Measurements from ENCODE around the gene AP1G1. TPM values are rescaled to one million over a fixed set of nuclear protein-coding genes. Genes with fewer than 3 reads are reported as not detected.
A peak's percentile ranks its signal among the peaks of the same experiment; 100 is the strongest.

The AP1G1 gene
- total RNA-seq, 2 donors from 2014 or later: 62.7 to 68.5 TPM

GRCh38 chr16:71754108-71754507, 54.5 kb downstream of the AP1G1 start:
- Mint-ChIP-seq H3K36me3 (ENCODE audit: low read depth) (peaks cover 72% of the 10 kb centered on the region), H3K4me1 (peaks cover 12% of the 10 kb centered on the region), H3K27me3 (ENCODE audit: insufficient read depth) (no peaks in the 10 kb centered on the region), H3K27ac (no peak overlapping the region), H3K9me3 (no peaks in the 10 kb centered on the region), H3K4me3 (no peak overlapping the region)
- Histone ChIP-seq H3K27me3 (ENCODE audit: control insufficient read depth, insufficient read depth, low read length, poor library complexity, severe bottlenecking) (no peaks in the 10 kb centered on the region), H3K4me3 (ENCODE audit: low read length) (no peak overlapping the region), H3K27ac (ENCODE audit: low read depth, low read length) (no peak overlapping the region), H3K9me3 (ENCODE audit: control insufficient read depth, low read length) (no peaks in the 10 kb centered on the region), H3K9ac (ENCODE audit: extremely low read depth, low read length, poor library complexity, severe bottlenecking) (no peak overlapping the region), H3K36me3 (ENCODE audit: control insufficient read depth, insufficient read depth, low read length) (peaks cover 86% of the 10 kb centered on the region), H3K4me1 (ENCODE audit: control insufficient read depth, insufficient read depth, low read length) (no peaks in the 10 kb centered on the region)
- no peak for DNase-seq
- TF ChIP-seq, protein P1, sequence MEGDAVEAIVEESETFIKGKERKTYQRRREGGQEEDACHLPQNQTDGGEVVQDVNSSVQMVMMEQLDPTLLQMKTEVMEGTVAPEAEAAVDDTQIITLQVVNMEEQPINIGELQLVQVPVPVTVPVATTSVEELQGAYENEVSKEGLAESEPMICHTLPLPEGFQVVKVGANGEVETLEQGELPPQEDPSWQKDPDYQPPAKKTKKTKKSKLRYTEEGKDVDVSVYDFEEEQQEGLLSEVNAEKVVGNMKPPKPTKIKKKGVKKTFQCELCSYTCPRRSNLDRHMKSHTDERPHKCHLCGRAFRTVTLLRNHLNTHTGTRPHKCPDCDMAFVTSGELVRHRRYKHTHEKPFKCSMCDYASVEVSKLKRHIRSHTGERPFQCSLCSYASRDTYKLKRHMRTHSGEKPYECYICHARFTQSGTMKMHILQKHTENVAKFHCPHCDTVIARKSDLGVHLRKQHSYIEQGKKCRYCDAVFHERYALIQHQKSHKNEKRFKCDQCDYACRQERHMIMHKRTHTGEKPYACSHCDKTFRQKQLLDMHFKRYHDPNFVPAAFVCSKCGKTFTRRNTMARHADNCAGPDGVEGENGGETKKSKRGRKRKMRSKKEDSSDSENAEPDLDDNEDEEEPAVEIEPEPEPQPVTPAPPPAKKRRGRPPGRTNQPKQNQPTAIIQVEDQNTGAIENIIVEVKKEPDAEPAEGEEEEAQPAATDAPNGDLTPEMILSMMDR (conservative IDR thresholded peaks at IDR 0.05): no peak

GRCh38 chr16:71748226-71748625, 60.4 kb downstream of the AP1G1 start:
- H3K36me3 ChIP-seq (ENCODE audit: control insufficient read depth, insufficient read depth, low read length): peaks cover 80% of the 10 kb centered on the region
- TF ChIP-seq, protein P1 (conservative IDR thresholded peaks at IDR 0.05): no peak

GRCh38 chr16:71746442-71747046, 62.1 kb downstream of the AP1G1 start:
- H3K9me3 Mint-ChIP-seq: no peaks in the 10 kb centered on the region
- Histone ChIP-seq H3K27me3 (ENCODE audit: control insufficient read depth, insufficient read depth, low read length, poor library complexity, severe bottlenecking) (no peaks in the 10 kb centered on the region), H3K9ac (ENCODE audit: extremely low read depth, low read length, poor library complexity, severe bottlenecking) (no peak overlapping the region), H3K9me3 (ENCODE audit: control insufficient read depth, low read length) (no peaks in the 10 kb centered on the region), H3K4me1 (ENCODE audit: control insufficient read depth, insufficient read depth, low read length) (no peaks in the 10 kb centered on the region), H3K27ac (ENCODE audit: low read depth, low read length) (no peak overlapping the region), H3K36me3 (ENCODE audit: control insufficient read depth, insufficient read depth, low read length) (peaks cover 75% of the 10 kb centered on the region), H3K4me3 (ENCODE audit: low read length) (no peak overlapping the region)
- DNase-seq: no peak
- H3K4me1 Mint-ChIP-seq: no peaks in the 10 kb centered on the region
- peaks cover 65% of the 10 kb centered on the region for H3K36me3 Mint-ChIP-seq (ENCODE audit: low read depth)
- H3K27me3 Mint-ChIP-seq (ENCODE audit: insufficient read depth): no peaks in the 10 kb centered on the region
- H3K27ac Mint-ChIP-seq: no peak overlapping the region
- no peak overlapping the region for H3K4me3 Mint-ChIP-seq
- WGBS, 2 experiments (ENCODE audit: insufficient coverage in 1 of 2, insufficient read length in 1 of 2): 75 to 88% methylated on average over 3 to 7 of the region's 7 CpGs
- TF ChIP-seq, protein P1 (conservative IDR thresholded peaks at IDR 0.05): peak; percentile 86

More at GRCh38 chr16:71748226-71748625, 60.4 kb downstream of the AP1G1 start:
- Histone ChIP-seq H3K9ac (ENCODE audit: extremely low read depth, low read length, poor library complexity, severe bottlenecking) (no peak overlapping the region), H3K9me3 (ENCODE audit: control insufficient read depth, low read length) (no peaks in the 10 kb centered on the region), H3K4me3 (ENCODE audit: low read length) (no peak overlapping the region), H3K4me1 (ENCODE audit: control insufficient read depth, insufficient read depth, low read length) (no peaks in the 10 kb centered on the region), H3K27ac (ENCODE audit: low read depth, low read length) (no peak overlapping the region), H3K27me3 (ENCODE audit: control insufficient read depth, insufficient read depth, low read length, poor library complexity, severe bottlenecking) (no peaks in the 10 kb centered on the region)
- Mint-ChIP-seq H3K9me3 (no peaks in the 10 kb centered on the region), H3K4me1 (no peaks in the 10 kb centered on the region), H3K36me3 (ENCODE audit: low read depth) (peaks cover 68% of the 10 kb centered on the region), H3K4me3 (no peak overlapping the region), H3K27ac (peak overlapping the region; percentile 58), H3K27me3 (ENCODE audit: insufficient read depth) (no peaks in the 10 kb centered on the region)
- 96% methylated on average over 2 of the region's 4 CpGs; no CpG with 5 or more reads in 1 of the 2 experiments for WGBS, 2 experiments (ENCODE audit: insufficient coverage in 1 of 2, insufficient read length in 1 of 2)
- no peak for DNase-seq
